Common myeloid progenitor, CD34-positive (primary cell): Measurements from ENCODE around the gene PLEKHG3.
A peak's percentile ranks its signal among the peaks of the same experiment; 100 is the strongest.

ENCODE experiments used
- CTCF ChIA-PET: fragments of 350-600 bp; sonication (Branson Sonifier 250); formaldehyde crosslinking; loops from one replicate; lab custom pipeline; 2021; ENCODE audit warnings: antibody characterized with exemption; lab: Charles Lee
- POLR2A ChIA-PET: fragments of 350-600 bp; sonication (Branson Sonifier 250); formaldehyde crosslinking; loops from one replicate; lab custom pipeline; 2021; ENCODE audit warnings: antibody characterized with exemption; lab: Charles Lee
- DNase-seq, 3 donors: peaks; one replicate each; pipeline versions ENCODE4 v3.0.0 to v3.0.0-alpha.2; 2013
- H3K27ac ChIP-seq, 2 experiments: 1 replicate in 1 of 2; 2 replicates in 1 of 2; pipeline ENCODE4 v1.7.0; 2013; ENCODE audit warnings: inconsistent platforms in 2 of 2, low read length in 2 of 2, mild to moderate bottlenecking in 2 of 2, low read depth in 1 of 2, moderate library complexity in 1 of 2; ENCODE audit not compliant: severe bottlenecking in 2 of 2, insufficient read depth in 1 of 2, poor library complexity in 1 of 2
- H3K27me3 ChIP-seq, 5 experiments: replicated peaks in 2 of 5; 1 replicate in 3 of 5; 2 replicates in 2 of 5; pipeline versions ENCODE4 v1.6.1 to v1.7.0; 2013; ENCODE audit warnings: low read length in 4 of 5, mild to moderate bottlenecking in 2 of 5, moderate library complexity in 2 of 5, inconsistent platforms in 1 of 5; ENCODE audit not compliant: insufficient read depth in 5 of 5, control insufficient read depth in 4 of 5
- H3K36me3 ChIP-seq, 4 experiments: 1 replicate in 2 of 4; 2 replicates in 2 of 4; pipeline versions ENCODE4 v1.6.1 to v1.7.0; 2013; ENCODE audit warnings: low read length in 3 of 4, control low read depth in 1 of 4, mild to moderate bottlenecking in 1 of 4; ENCODE audit not compliant: control insufficient read depth in 4 of 4, insufficient read depth in 4 of 4
- H3K4me1 ChIP-seq, 4 experiments: 1 replicate in 3 of 4; 2 replicates in 1 of 4; pipeline versions ENCODE4 v1.6.1 to v1.7.1; 2013; ENCODE audit warnings: low read length in 3 of 4, mild to moderate bottlenecking in 3 of 4, control low read depth in 1 of 4, inconsistent platforms in 1 of 4, moderate library complexity in 1 of 4; ENCODE audit not compliant: control insufficient read depth in 4 of 4, insufficient read depth in 4 of 4; ENCODE audit errors: control extremely low read depth in 1 of 4
- H3K4me3 ChIP-seq, 7 experiments: 1 replicate in 4 of 7; 2 replicates in 3 of 7; pipeline versions ENCODE4 v1.5.1 to v1.7.0; 2013; ENCODE audit warnings: mild to moderate bottlenecking in 7 of 7, low read length in 6 of 7, moderate library complexity in 6 of 7, inconsistent platforms in 2 of 7, low read depth in 2 of 7, control low read depth in 1 of 7; ENCODE audit not compliant: insufficient read depth in 4 of 7, control insufficient read depth in 1 of 7; ENCODE audit errors: extremely low read depth in 1 of 7
- H3K9me3 ChIP-seq, 5 experiments: 1 replicate in 4 of 5; 2 replicates in 1 of 5; pipeline versions ENCODE4 v1.6.1 to v1.7.1; 2013; ENCODE audit warnings: low read length in 4 of 5, mild to moderate bottlenecking in 2 of 5, inconsistent platforms in 1 of 5, low read depth in 1 of 5, moderate library complexity in 1 of 5; ENCODE audit not compliant: control insufficient read depth in 4 of 5, insufficient read depth in 2 of 5; ENCODE audit errors: control extremely low read depth in 1 of 5
- WGBS: methylation state at CpG from one replicate; pipeline ENCODE4 v1.1.5; 2013; ENCODE audit not compliant: insufficient coverage; 5-methylcytosine and 5-hydroxymethylcytosine counted together

The PLEKHG3 gene

GRCh38 chr14:64731141-64731581 is 26.9 kb downstream of the PLEKHG3 start:
- POLR2A ChIA-PET: no interaction called here
- no peak overlapping the region for H3K4me3 ChIP-seq
- no peaks in the 10 kb centered on the region for H3K27me3 ChIP-seq
- over 99% methylated on average over 14 of the region's 15 CpGs for WGBS
- H3K9me3 ChIP-seq: no peaks in the 10 kb centered on the region
- CTCF ChIA-PET: no interaction called here
- H3K27ac ChIP-seq: no peak overlapping the region
- peaks cover 0 to 25% (median 0%) of the 10 kb centered on the region in 4 experiments for H3K4me1 ChIP-seq
- H3K36me3 ChIP-seq: peaks cover 0 to 52% (median 0%) of the 10 kb centered on the region in 4 experiments
- no peak for DNase-seq

- no peak for DNase-seq
- Histone ChIP-seq H3K36me3 (peaks cover 0 to 59% (median 0%) of the 10 kb centered on the region in 4 experiments), H3K4me3 (no peak overlapping the region), H3K27me3 (no peaks in the 10 kb centered on the region), H3K27ac (no peak overlapping the region), H3K9me3 (no peaks in the 10 kb centered on the region), H3K4me1 (peaks cover 0 to 29% (median 1%) of the 10 kb centered on the region in 4 experiments)
- 97% methylated on average over 3 of the region's 4 CpGs for WGBS
- ChIA-PET CTCF (interaction anchor here (1.4 kb wide), 1 partner anchor 9 kb away, joined by 7 read pairs; no protein-coding TSS in a partner anchor), POLR2A (no interaction called here)
Measured at GRCh38 chr14:64732066-64732465, 27.8 kb downstream of the PLEKHG3 start.

GRCh38 chr14:64732536-64733120 is 28.4 kb downstream of the PLEKHG3 start:
- WGBS: 96% methylated on average over 14 of the region's 14 CpGs
- H3K9me3 ChIP-seq: no peaks in the 10 kb centered on the region
- H3K27me3 ChIP-seq: no peaks in the 10 kb centered on the region
- peaks cover 0 to 58% (median 0%) of the 10 kb centered on the region in 4 experiments for H3K36me3 ChIP-seq
- CTCF ChIA-PET: interaction anchor here (0.5 to 1.4 kb wide), 2 partner anchors 10 to 1121 kb away, joined by 3 to 7 read pairs; no protein-coding TSS in a partner anchor
- H3K27ac ChIP-seq: no peak overlapping the region
- no peak for DNase-seq
- H3K4me3 ChIP-seq: no peak overlapping the region
- peaks cover 0 to 30% (median 1%) of the 10 kb centered on the region in 4 experiments for H3K4me1 ChIP-seq
- POLR2A ChIA-PET: no interaction called here

DNA sequence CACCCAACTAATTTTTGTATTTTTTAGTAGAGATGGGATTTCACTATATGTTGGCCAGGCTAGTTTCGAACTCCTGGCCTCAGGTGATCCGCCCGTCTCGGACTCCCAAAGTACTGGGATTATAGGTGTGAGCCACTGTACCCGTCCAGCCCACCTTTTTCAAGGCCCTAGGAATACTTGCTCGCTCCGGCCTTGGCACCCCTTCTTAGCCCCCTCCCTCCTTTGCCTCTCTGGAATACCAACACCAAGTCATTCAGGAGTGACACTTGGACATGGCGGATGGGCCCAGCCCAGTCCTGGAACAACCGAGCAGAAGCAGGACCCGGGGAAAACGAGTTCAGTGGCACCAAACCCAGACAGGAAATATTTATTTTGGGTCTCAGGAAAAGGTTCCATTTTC is 29.1 kb downstream of the PLEKHG3 start:
- ChIA-PET POLR2A (no interaction called here), CTCF (no interaction called here)
- Histone ChIP-seq H3K27ac (no peak overlapping the region), H3K4me1 (peaks cover 0 to 30% (median 1%) of the 10 kb centered on the region in 4 experiments), H3K27me3 (no peaks in the 10 kb centered on the region), H3K36me3 (peaks cover 0 to 56% (median 0%) of the 10 kb centered on the region in 4 experiments), H3K9me3 (no peaks in the 10 kb centered on the region), H3K4me3 (no peak overlapping the region)
- 91% methylated on average over 10 of the region's 11 CpGs for WGBS
- no peak for DNase-seq

GRCh38 chr14:64733899-64734298 is 29.7 kb downstream of the PLEKHG3 start:
- H3K9me3 ChIP-seq: no peaks in the 10 kb centered on the region
- WGBS: no CpG with 5 or more reads among the region's 1 CpG
- H3K27ac ChIP-seq: no peak overlapping the region
- H3K36me3 ChIP-seq: peaks cover 0 to 56% (median 0%) of the 10 kb centered on the region in 4 experiments
- no peak for DNase-seq
- POLR2A ChIA-PET: no interaction called here
- H3K4me3 ChIP-seq: no peak overlapping the region
- peaks cover 0 to 30% (median 1%) of the 10 kb centered on the region in 4 experiments for H3K4me1 ChIP-seq
- CTCF ChIA-PET: no interaction called here
- no peaks in the 10 kb centered on the region for H3K27me3 ChIP-seq

DNA sequence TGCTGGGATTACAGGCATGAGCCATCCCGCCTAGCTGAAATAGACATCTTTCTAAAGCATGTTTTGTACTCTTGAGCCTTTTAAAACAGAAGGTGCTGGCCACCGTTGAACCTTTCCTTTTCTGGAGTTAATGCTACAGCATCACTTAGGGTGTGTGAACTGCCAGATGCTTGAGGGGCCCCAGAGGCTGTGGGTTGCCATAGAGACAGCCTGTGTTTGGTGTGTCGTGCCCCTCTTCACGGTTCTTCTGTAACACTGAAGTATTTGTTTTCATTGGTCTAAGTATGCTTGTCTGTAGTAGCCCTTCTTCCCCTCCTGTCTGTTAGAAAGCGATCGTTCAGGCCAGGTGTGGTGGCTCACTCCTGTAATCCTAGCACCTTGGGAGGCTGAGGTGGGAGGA is 30.8 kb downstream of the PLEKHG3 start:
- Histone ChIP-seq H3K9me3 (no peaks in the 10 kb centered on the region), H3K4me1 (peaks cover 0 to 19% (median 1%) of the 10 kb centered on the region in 4 experiments), H3K27me3 (no peaks in the 10 kb centered on the region), H3K4me3 (no peak overlapping the region), H3K27ac (no peak overlapping the region), H3K36me3 (peaks cover 0 to 61% (median 0%) of the 10 kb centered on the region in 4 experiments)
- DNase-seq: peak in 2 of 3 donors; percentile 29 to 39
- CTCF ChIA-PET: no interaction called here
- 91% methylated on average over 4 of the region's 6 CpGs for WGBS
- POLR2A ChIA-PET: no interaction called here
